K562 (cell line): ENCODE measurements around the gene RALY. TPM values are rescaled to one million over a fixed set of nuclear protein-coding genes. Genes with fewer than 3 reads are reported as not detected.
A peak's percentile ranks its signal among the peaks of the same experiment; 100 is the strongest.

Experiments
- ATAC-seq: fragments of 200-7000 bp; cut with Tn5 transposase; 3 replicates; pipeline ENCODE4 v1.9.1; 2020; ENCODE audit warnings: moderate library complexity
- BruUV-seq: library from RNA; stranded (reverse); fragments of 400-500 nt; replicated peaks from 2 replicates; lab custom pipeline; 2021; lab: Mats Ljungman, UMichigan
- CTCF ChIA-PET: fragments of 300-600 bp; formaldehyde crosslinking; extraction: SDS; loops from one replicate; lab custom pipeline; 2021; ENCODE audit warnings: low intra/inter-chr PET ratio; lab: Yijun Ruan, JAX
- POLR2A ChIA-PET: fragments of 300-600, 350-650 bp; sonication (Branson Sonifier 250); formaldehyde crosslinking; extraction: SDS; loops from one replicate; lab custom pipeline; 2021; ENCODE audit warnings: antibody characterized with exemption, inconsistent platforms; lab: Yijun Ruan, JAX
- DNase-seq, 4 experiments: peaks; one replicate each; pipeline versions ENCODE4 v3.0.0 to v3.0.0-alpha.2; 2011 to 2018; ENCODE audit warnings: low spot score in 3 of 4, mixed read lengths in 3 of 4; ENCODE audit errors: extremely low read depth in 1 of 4
- FAIRE-seq: peaks from 2 replicates; lab custom pipeline; 2011; peaks lifted over from hg19 to GRCh38; lab: Jason Lieb, UNC
- H2AFZ ChIP-seq: 2 replicates; pipeline ENCODE4 v1.6.0; 2011; ENCODE audit warnings: low read depth, low read length, control low read depth, inconsistent platforms
- H3K27ac ChIP-seq: fragments of 200-600 bp; 3 replicates; pipeline ENCODE4 v1.8.0; 2011; ENCODE audit warnings: low read depth, mild to moderate bottlenecking, control low read depth, inconsistent platforms, low read length, moderate library complexity, mixed read lengths; ENCODE audit errors: extremely low read depth
- H3K27me3 ChIP-seq, 2 experiments: fragments of 300-600 bp in 1 of 2; 2 replicates in 1 of 2; 3 replicates in 1 of 2; pipeline versions ENCODE4 v1.6.0 to v1.8.0; 2011; ENCODE audit warnings: inconsistent platforms in 2 of 2, low read length in 2 of 2, mild to moderate bottlenecking in 1 of 2, mixed read lengths in 1 of 2, moderate library complexity in 1 of 2; ENCODE audit not compliant: control insufficient read depth in 2 of 2, insufficient read depth in 2 of 2
- H3K36me3 ChIP-seq: fragments of 300-600 bp; 3 replicates; pipeline ENCODE4 v1.8.0; 2011; ENCODE audit warnings: mild to moderate bottlenecking, low read length, inconsistent platforms; ENCODE audit not compliant: control insufficient read depth, insufficient read depth
- H3K4me1 ChIP-seq, 2 experiments: fragments of 200-600 bp in 1 of 2; replicated peaks in 1 of 2; 2 replicates in 1 of 2; 3 replicates in 1 of 2; pipeline versions ENCODE4 v1.5.1 to v1.8.0; 2011; ENCODE audit warnings: inconsistent platforms in 2 of 2, low read length in 2 of 2, mild to moderate bottlenecking in 1 of 2, mixed read lengths in 1 of 2, moderate library complexity in 1 of 2; ENCODE audit not compliant: control insufficient read depth in 2 of 2, insufficient read depth in 2 of 2
- H3K4me2 ChIP-seq: 2 replicates; pipeline ENCODE4 v1.6.1; 2011; ENCODE audit warnings: low read length, control low read depth, inconsistent platforms, mixed read lengths; ENCODE audit not compliant: insufficient read depth
- H3K4me3 ChIP-seq: fragments of 200-600 bp; sonication (generic), shearing (Covaris generic); 2 replicates; pipeline ENCODE4 v1.5.1; 2016; ENCODE audit warnings: control low read depth, inconsistent platforms
- H3K79me2 ChIP-seq: fragments of 200-600 bp; 3 replicates; pipeline ENCODE4 v1.8.0; 2011; ENCODE audit warnings: low read length, inconsistent platforms; ENCODE audit not compliant: control insufficient read depth, insufficient read depth
- H3K9ac ChIP-seq, 2 experiments: 2 replicates each; pipeline versions ENCODE4 v1.6.0 to v1.6.1; 2011; ENCODE audit warnings: low read depth in 2 of 2, low read length in 2 of 2, control low read depth in 1 of 2, inconsistent platforms in 1 of 2, mild to moderate bottlenecking in 1 of 2, mixed read lengths in 1 of 2; ENCODE audit not compliant: insufficient read depth in 1 of 2
- H3K9me1 ChIP-seq: one replicate; pipeline ENCODE4 v1.6.0; 2011; ENCODE audit warnings: inconsistent platforms, mild to moderate bottlenecking, low read length, moderate library complexity; ENCODE audit not compliant: control insufficient read depth, insufficient read depth
- H3K9me3 ChIP-seq: replicated peaks from 2 replicates; pipeline ENCODE4 v1.5.1; 2011; ENCODE audit warnings: low read depth, low read length, inconsistent platforms; ENCODE audit not compliant: control insufficient read depth, insufficient read depth
- H4K20me1 ChIP-seq: replicated peaks from 2 replicates; pipeline ENCODE4 v1.6.1; 2011; ENCODE audit warnings: low read length, inconsistent platforms, mixed read lengths; ENCODE audit not compliant: control insufficient read depth, insufficient read depth
- C11orf30 ChIP-seq: fragments of 450-650 bp; IDR thresholded peaks from 2 replicates; pipeline ENCODE4 v1.6.1; 2016; ENCODE audit warnings: low read depth, mild to moderate bottlenecking
- CSDE1 ChIP-seq, 2 experiments: fragments of 450-650 bp; IDR thresholded peaks; 2 replicates each; pipeline ENCODE4 v1.6.1; 2016; ENCODE audit warnings: mild to moderate bottlenecking in 1 of 2
- ELF2 ChIP-seq: fragments of 250-450 bp; sonication (Bioruptor Pico); IDR thresholded peaks from 2 replicates; pipeline ENCODE4 v1.5.0; 2021; ENCODE audit warnings: mild to moderate bottlenecking
- HES1 ChIP-seq: fragments of 450-650 bp; IDR thresholded peaks from 2 replicates; pipeline ENCODE4 v1.6.1; 2016; ENCODE audit warnings: low read depth, mild to moderate bottlenecking, moderate library complexity
- MAFG ChIP-seq: fragments of 450-650 bp; conservative IDR thresholded peaks from 2 replicates; pipeline ENCODE4 v1.6.1; 2016; ENCODE audit warnings: missing genetic modification characterization, missing compliant biosample characterization
- NCOA4 ChIP-seq: fragments of 450-650 bp; IDR thresholded peaks from 2 replicates; pipeline ENCODE4 v1.6.1; 2018; ENCODE audit warnings: mild to moderate bottlenecking; ENCODE audit not compliant: partially characterized antibody
- RUNX1 ChIP-seq: sonication (generic); IDR thresholded peaks from 2 replicates; pipeline ENCODE4 v1.6.1; 2016; ENCODE audit warnings: antibody characterized with exemption, low read depth
- ZNF316 ChIP-seq: fragments of 450-650 bp; IDR thresholded peaks from 2 replicates; pipeline ENCODE4 v1.6.1; 2016
- WGBS: fragments of 100-300 bp; shearing (Covaris generic); methylation state at CpG from one replicate; pipeline ENCODE4 v1.1.6; 2016; ENCODE audit warnings: low coverage, mixed read lengths; ENCODE audit not compliant: insufficient coverage; ENCODE audit errors: missing lambda C conversion rate; 5-methylcytosine and 5-hydroxymethylcytosine counted together
- in situ Hi-C: fragments of 300-500 bp; cut with MboI; formaldehyde crosslinking; loops from 4 replicates; pipeline ENCODE4 v1.15.0; 2018; ENCODE audit warnings: inconsistent platforms, mixed read lengths
- intact Hi-C: fragments of 100-400 bp; cut with micrococcal nuclease; formaldehyde crosslinking; loops from 2 replicates; pipeline ENCODE4 v1.14.2; 2022
- polyA plus RNA-seq, 8 experiments: library from polyadenylated mRNA; depleted of rRNA in 4 of 8; stranded (reverse) in 5 of 8; unstranded in 3 of 8; fragments of >200 nt; fragmentation: Nextera tagmentation in 2 of 8; fragmentation: Illumina TruSeq in 1 of 8; extraction: Ambion mirVana in 2 of 8; extraction: Trizol in 1 of 8; gene quantifications; 2 replicates each; pipeline versions ENCODE4 v1.2.1 to v1.2.3, GENCODE V29; 2011 to 2014; ENCODE audit warnings: inconsistent platforms in 1 of 8, missing spikeins in 1 of 8
- total RNA-seq, 7 experiments: library from RNA; depleted of rRNA in 6 of 7; stranded (reverse); fragments of >200 nt in 6 of 7; fragmentation: Illumina TruSeq in 2 of 7; extraction: Trizol in 2 of 7; gene quantifications; 2 replicates each; pipeline versions ENCODE4 v1.2.1 to v1.2.3, GENCODE V29; 2011 to 2021; ENCODE audit warnings: low replicate concordance in 1 of 7

Gene RALY
- total and polyA plus RNA-seq, 9 of the 15 experiments (the other 6 are each of a cell fraction or from before 2014, with no cell fraction given), result 0.80 to 207 (median 128) TPM

- Histone ChIP-seq H3K27me3 (no peaks in the 10 kb centered on the region), H3K9me3 (no peaks in the 10 kb centered on the region), H3K27ac (no peak overlapping the region), H3K4me2 (no peak overlapping the region), H2AFZ (no peak overlapping the region), H3K4me1 (peaks cover 0 to 8% of the 10 kb centered on the region in 2 experiments; a peak in 2 of 5 replicates), H3K9ac (no peak overlapping the region), H3K9me1 (peaks cover 7% of the 10 kb centered on the region), H3K36me3 (peaks cover 64% of the 10 kb centered on the region; the same call in 2 of the 3 replicates), H4K20me1 (peaks cover 18% of the 10 kb centered on the region), H3K4me3 (no peak overlapping the region), H3K79me2 (peaks cover 24% of the 10 kb centered on the region)
- 95% methylated on average over 8 of the region's 8 CpGs for WGBS
- DNase-seq (no peak), ATAC-seq (no peak), FAIRE-seq (no peak)
- no peak for TF ChIP-seq HES1
- no peak for TF ChIP-seq ELF2 (CRISPR knock-in tag)
- TF ChIP-seq RUNX1, result no peak
- TF ChIP-seq NCOA4, result no peak
- intact Hi-C loops (loop anchor here (5.0 kb wide), 1 partner anchor 210 kb away; no protein-coding TSS in a partner anchor), in situ Hi-C loops (loop anchor here (10.0 kb wide), 1 partner anchor 147 kb away; no protein-coding TSS in a partner anchor)
- BruUV-seq, result no TSS peak
- ChIA-PET POLR2A (interaction anchor here (0.6 kb wide), 1 partner anchor 725 kb away, joined by 5 read pairs; no protein-coding TSS in a partner anchor), CTCF (no interaction called here)
These were observed 78.4 kb downstream of the RALY start for GRCh38 chr20:34072076-34072475.

- no peak overlapping the region for H3K9ac ChIP-seq
- peaks cover 24% of the 10 kb centered on the region for H3K79me2 ChIP-seq
- H4K20me1 ChIP-seq, result peaks cover 18% of the 10 kb centered on the region
- intact Hi-C loops, result loop anchor here (5.0 kb wide), 1 partner anchor 210 kb away; no protein-coding TSS in a partner anchor
- ATAC-seq, result no peak
- H3K9me1 ChIP-seq, result peaks cover 7% of the 10 kb centered on the region
- in situ Hi-C loops, result loop anchor here (10.0 kb wide), 1 partner anchor 148 kb away; no protein-coding TSS in a partner anchor
- no peak overlapping the region for H2AFZ ChIP-seq
- H3K27ac ChIP-seq, result no peak overlapping the region
- BruUV-seq, result no TSS peak
- H3K27me3 ChIP-seq, result no peaks in the 10 kb centered on the region
- TF ChIP-seq ZNF316 (peak; percentile 85), C11orf30 (peak; percentile 60), CSDE1 (IDR thresholded peaks at IDR 0.05) (no peak), MAFG (peak; percentile 40; the same call in 1 of the 2 replicates)
- TF ChIP-seq, all 486 proteins: peak for 3
- no peak overlapping the region for H3K4me2 ChIP-seq
- 100% methylated on average over 1 of the region's 1 CpG for WGBS
- FAIRE-seq (no peak), DNase-seq (no peak)
- H3K9me3 ChIP-seq, result no peaks in the 10 kb centered on the region
- POLR2A ChIA-PET, result no interaction called here
- CTCF ChIA-PET, result no interaction called here
- H3K4me1 ChIP-seq, result peaks cover 0 to 8% of the 10 kb centered on the region in 2 experiments; a peak in 2 of 5 replicates
- no peak overlapping the region for H3K4me3 ChIP-seq
- peaks cover 70% of the 10 kb centered on the region for H3K36me3 ChIP-seq
These were observed 79.1 kb downstream of the RALY start for GRCh38 chr20:34072778-34073177.
